HK-2 (cell line): ENCODE data around the gene DNAAF9.

Experiments
- DNase-seq: peaks from one replicate; pipeline ENCODE4 v3.0.0-alpha.2; 2018; ENCODE audit not compliant: unreplicated experiment

Gene DNAAF9

GRCh38 chr20:3412600-3413392, 5.3 kb upstream of the DNAAF9 start:
- DNase-seq, result no peak

- DNase-seq, result no peak
Measured at GRCh38 chr20:3410464-3410863, 3.0 kb upstream of the DNAAF9 start.

DNA sequence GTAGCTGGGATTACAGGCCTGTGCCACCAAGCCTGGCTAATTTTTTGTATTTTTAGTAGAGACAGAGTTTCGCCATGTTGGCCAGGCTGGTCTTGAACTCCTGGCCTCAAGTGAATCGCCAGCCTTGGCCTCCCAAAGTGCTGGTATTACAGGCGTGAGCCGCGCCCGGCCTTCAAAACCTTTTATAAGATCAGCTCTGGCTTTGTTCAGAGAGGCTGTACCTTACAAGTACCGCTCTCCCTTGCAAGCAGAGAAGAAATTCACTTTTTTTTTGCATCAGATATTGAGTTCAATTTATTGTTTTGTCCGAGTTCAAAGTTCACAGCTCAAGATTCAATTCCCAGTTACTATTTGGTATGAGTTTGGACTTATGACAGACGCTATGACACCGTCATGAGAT, 1.9 kb upstream of the DNAAF9 start:
- no peak for DNase-seq

DNA sequence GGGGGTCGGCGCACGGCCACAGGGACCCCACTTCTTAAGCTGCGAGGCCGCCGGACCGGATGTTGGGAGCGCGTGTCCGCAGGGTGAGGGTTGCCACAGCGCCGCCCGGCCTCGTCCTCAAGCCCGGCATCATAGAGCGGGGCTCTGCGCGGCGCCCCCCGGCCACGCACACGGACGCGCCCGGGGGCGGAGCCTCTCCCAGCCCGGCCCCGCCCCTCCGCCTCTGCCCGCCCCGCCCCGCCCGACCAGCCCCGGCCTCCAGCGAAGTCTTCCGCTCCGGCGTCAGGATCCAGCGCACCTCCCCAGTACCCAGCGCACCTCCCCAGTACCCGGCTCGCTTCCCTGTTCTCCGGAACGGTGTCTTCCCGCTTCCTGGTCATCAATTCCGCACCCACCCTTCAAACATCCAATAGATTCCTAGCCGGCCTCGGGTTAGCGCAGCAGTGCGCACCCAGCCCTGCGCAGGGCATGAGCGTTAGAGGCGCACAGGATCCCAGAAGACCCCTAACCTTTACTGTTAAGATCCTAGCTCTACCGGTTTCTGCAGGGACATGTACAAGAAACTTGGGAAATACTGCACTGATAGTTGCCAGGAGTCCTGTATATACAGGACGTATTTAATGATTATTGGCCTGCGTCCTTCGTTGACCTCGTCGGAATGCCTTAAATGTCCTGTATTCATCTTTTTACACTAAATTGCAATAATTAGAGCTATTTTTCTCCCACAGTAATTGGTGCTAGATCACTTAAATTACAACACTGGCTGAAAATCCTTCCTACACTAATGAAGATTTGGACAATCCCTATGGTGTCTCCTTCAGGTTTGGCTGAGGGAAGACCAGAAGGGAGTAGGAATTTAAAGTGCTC, 535 bp upstream of the DNAAF9 start:
- peak; percentile 93 for DNase-seq

DNA sequence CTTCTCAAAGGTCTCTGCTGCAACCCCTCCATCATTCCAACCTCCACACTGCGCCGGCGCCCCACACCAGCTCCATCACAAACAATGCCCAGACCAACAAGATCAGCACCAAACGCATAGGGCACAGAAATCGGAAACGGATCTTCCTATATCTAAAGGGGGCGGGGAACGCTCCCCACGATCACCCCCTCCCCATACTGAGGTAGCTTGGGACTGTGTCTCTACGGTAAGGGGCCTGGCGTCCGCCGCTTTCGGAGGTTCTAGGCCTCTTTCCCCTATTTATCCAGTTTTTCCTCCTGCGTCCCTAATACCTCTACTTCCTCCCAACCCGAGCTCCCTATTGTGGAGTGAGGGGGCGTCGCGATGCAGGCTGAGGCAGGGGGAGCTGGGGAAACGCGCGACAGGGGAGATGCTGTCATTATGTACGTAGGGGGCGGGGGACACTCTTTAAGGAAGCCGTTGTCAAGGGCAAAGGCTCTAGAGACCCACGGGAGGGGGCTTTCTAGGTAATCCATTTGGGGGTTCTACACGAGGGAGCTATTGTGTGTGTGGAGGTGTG, 909 bp downstream of the DNAAF9 start:
- DNase-seq, result peak; percentile 14

DNA sequence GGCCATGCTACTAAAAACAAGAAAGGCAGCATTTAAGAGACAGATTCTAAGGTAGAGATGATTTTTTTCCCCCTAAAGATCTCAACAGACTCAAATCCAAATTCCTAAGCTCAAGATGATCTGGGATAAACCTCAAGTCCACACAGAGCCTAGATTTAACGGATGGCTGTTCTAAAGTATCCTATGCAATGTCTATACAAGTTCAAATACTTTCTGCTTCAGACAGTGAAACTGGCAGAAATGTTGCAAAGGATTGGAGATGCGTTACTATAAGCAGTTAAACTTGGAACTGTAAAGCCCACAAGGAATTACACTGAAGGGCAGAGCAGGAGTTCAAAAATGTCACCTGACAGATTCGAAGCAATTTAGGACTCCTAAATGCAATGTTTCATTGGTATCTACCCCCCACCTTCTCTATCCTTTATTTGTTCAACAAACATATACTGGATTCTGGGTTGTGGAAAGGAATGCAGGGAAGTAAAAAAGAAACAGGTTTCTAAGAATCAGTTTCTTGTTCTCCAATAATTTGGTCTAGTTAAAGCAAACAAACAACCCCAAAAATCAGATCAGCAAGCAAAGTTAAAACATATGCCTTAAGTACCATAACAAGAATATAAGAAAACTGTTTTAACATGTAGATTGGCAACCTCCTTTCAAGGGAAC, 1.6 kb downstream of the DNAAF9 start:
- DNase-seq, result no peak

- DNase-seq, result no peak
Measured at GRCh38 chr20:3405139-3405538, 2.3 kb downstream of the DNAAF9 start.

- DNase-seq, result no peak
Measured at GRCh38 chr20:3404402-3404801, 3.1 kb downstream of the DNAAF9 start.

GRCh38 chr20:3403741-3404140, 3.7 kb downstream of the DNAAF9 start:
- no peak for DNase-seq

- DNase-seq, result no peak
Measured at GRCh38 chr20:3402453-3402852, 5.0 kb downstream of the DNAAF9 start.

- no peak for DNase-seq
Measured at GRCh38 chr20:3400260-3401155, 7.0 kb downstream of the DNAAF9 start.

GRCh38 chr20:3398681-3399252, 8.7 kb downstream of the DNAAF9 start:
- DNase-seq, result no peak

DNA sequence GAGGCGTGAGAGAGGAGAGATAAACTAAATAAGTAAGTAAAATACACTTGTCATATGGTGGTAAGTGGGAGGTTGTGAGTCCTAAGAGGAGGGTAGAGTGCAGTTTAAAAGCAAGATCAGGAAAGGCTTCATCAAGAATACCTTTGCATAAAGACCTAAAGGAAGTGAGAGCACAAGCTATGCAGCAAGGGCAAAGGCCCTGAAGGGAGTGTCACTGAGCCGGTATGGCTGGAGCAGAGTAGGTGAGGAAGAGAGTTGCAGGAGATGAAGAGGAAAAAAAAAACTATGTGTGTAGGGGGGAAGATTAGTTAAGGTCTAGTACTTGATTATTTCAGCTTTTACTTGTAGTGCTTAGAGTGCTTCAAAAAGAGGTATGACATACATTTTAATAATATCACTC, 11.0 kb downstream of the DNAAF9 start:
- DNase-seq, result no peak

DNA sequence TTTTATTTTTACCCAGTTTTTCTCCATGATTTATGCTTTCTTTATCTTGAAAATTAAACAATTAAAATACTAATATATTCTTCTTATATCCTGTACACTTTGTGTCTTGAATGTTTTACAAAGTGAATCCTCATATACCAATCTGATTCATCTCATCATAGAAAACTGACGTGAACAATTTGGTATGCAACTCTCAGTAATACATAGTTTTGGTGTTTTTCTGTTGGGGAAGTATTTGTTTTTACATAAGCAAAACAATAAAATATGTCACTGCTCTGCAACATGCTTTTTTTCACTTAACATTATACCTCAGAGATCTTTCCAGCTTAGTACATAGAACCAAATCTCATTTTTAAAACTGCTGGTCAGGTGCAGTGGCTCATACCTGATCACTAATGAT, 14.7 kb downstream of the DNAAF9 start:
- no peak for DNase-seq

DNA sequence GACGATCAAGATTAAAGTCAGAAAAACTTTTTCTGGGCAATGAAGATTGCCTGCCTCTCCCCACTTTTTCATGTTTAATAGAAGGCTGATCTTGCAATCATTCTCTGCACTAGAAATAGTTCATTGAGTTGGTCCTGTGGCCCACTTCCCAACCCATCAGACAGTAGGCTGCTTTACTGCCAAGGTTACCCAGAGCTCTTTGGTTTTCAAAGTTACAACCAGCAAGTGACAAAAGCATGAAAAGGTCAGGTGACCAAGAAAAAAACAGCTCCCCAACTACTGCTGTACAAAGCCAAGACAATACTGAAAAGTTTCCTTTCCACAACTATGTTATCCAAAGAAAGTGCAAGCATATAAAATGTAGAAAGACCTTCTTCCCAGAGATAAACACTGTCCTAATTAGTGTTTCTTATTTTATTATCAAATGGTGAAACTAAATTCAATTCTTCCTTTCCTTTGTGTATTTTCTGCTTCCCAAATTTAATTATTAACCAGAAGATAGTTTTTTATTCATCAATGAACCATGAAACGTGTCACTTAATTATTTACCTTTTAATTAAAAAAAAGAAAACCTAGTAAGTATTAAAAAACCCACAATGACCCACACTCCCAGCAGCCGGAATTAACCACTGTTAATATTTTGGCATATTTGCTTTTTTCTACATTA, 16.6 kb downstream of the DNAAF9 start:
- DNase-seq, result no peak

GRCh38 chr20:3383878-3384495, 23.5 kb downstream of the DNAAF9 start:
- no peak for DNase-seq

DNA sequence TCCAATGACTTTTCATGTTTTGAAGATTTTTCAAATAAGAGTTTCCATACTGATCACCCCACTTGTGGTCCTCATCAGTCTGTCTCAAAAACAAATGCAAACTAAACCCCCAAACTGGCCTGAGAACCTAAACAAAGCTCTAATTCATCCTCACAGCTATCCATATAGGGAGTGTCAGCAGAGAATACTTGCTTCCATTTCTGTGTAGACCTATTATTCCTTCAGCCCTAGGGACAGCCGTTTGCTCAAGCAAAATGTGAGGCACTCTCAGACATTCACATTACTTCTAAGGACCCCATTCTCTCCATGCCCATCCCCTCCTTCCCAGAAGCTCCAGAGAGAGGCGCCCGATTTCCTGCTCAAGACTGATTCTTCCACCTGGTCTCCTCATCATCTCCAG, 24.6 kb downstream of the DNAAF9 start:
- DNase-seq, result no peak

GRCh38 chr20:3380228-3381070, 27.0 kb downstream of the DNAAF9 start:
- no peak for DNase-seq

GRCh38 chr20:3378138-3378537, 29.3 kb downstream of the DNAAF9 start:
- DNase-seq, result no peak
